Measurements from ENCODE around the gene SSBP3.

DNA sequence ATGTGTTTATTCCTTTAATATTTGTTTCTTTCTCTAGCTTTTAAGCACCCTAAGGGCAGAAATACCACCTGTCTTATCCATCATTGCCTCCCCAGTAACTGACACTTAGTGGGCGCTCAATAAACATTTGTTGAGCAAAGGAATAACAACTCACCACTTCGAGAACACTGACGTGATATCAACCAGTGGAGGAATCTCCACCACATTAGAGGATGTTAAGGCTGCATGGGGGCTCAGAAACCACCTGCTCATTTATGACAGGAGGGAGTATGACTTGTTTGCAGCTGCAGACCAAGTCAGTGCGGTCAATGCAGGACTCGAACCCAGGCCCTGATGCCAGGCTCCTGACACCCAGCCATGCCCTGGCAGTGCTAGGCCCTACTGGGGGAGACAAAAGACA is 103.6 kb downstream of the SSBP3 start:
- TF ChIP-seq, protein P1, sequence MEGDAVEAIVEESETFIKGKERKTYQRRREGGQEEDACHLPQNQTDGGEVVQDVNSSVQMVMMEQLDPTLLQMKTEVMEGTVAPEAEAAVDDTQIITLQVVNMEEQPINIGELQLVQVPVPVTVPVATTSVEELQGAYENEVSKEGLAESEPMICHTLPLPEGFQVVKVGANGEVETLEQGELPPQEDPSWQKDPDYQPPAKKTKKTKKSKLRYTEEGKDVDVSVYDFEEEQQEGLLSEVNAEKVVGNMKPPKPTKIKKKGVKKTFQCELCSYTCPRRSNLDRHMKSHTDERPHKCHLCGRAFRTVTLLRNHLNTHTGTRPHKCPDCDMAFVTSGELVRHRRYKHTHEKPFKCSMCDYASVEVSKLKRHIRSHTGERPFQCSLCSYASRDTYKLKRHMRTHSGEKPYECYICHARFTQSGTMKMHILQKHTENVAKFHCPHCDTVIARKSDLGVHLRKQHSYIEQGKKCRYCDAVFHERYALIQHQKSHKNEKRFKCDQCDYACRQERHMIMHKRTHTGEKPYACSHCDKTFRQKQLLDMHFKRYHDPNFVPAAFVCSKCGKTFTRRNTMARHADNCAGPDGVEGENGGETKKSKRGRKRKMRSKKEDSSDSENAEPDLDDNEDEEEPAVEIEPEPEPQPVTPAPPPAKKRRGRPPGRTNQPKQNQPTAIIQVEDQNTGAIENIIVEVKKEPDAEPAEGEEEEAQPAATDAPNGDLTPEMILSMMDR (IDR thresholded peaks at IDR 0.05): no peak
- TF ChIP-seq POLR2A (IDR thresholded peaks at IDR 0.05; ENCODE audit: low read depth) (no peak), EP300 (IDR thresholded peaks at IDR 0.05) (no peak), POLR2AphosphoS5 (IDR thresholded peaks at IDR 0.05) (no peak)
